ENCODE data around the gene SLC7A1.

- TF ChIP-seq CTCF (IDR thresholded peaks at IDR 0.05; ENCODE audit: poor library complexity) = no peak
- TF ChIP-seq EZH2 (IDR thresholded peaks at IDR 0.05; ENCODE audit: borderline replicate concordance) = no peak
Measured at GRCh38 chr13:29593605-29594297, 1.7 kb downstream of the SLC7A1 start.

Measured in hepatocyte (in vitro differentiated cells).